ENCODE data around the gene SLC38A8. TPM values are rescaled to one million over a fixed set of nuclear protein-coding genes. Genes with fewer than 3 reads are reported as not detected.

Gene SLC38A8
- total and polyA plus RNA-seq, 2 donors (not counting 1 experiment from before 2014, with no cell fraction given), result not detected

DNA sequence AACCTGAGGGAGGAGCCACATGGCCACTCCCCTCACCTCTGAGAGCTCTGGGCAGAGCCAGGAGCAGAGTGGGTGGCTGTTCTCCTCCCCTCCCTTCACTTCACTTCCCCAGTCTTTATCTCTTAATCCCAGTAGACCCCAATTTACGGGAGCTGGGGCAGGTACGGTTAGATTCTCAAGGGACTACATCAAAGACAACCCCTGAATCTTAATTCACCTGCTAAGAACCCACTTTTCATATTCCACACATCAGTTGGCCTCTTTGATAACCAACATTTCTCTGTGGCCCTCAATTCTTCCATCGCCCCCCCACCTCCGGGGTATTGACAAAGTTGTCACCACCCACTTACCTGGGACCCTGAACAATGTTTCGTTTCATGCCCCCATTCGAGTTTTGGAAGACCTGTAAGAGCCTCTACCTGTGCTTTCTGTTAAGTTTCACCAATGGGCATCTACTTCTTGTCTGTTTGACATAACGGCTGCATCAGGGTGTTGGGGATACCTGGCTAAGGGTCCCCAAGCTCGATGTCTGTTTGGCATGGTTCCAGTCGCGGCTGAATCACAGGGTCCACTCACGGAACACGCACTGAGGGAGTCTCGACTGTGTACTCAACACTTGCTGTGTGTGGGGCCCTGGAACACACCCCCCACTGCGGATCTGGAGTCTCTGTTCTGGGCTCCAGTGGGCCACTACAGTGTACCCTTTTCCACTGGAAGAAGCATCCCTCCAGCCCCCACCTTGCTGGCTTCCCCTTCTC lies 27.8 kb downstream of the SLC38A8 start:
- TF ChIP-seq, protein P1, sequence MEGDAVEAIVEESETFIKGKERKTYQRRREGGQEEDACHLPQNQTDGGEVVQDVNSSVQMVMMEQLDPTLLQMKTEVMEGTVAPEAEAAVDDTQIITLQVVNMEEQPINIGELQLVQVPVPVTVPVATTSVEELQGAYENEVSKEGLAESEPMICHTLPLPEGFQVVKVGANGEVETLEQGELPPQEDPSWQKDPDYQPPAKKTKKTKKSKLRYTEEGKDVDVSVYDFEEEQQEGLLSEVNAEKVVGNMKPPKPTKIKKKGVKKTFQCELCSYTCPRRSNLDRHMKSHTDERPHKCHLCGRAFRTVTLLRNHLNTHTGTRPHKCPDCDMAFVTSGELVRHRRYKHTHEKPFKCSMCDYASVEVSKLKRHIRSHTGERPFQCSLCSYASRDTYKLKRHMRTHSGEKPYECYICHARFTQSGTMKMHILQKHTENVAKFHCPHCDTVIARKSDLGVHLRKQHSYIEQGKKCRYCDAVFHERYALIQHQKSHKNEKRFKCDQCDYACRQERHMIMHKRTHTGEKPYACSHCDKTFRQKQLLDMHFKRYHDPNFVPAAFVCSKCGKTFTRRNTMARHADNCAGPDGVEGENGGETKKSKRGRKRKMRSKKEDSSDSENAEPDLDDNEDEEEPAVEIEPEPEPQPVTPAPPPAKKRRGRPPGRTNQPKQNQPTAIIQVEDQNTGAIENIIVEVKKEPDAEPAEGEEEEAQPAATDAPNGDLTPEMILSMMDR (IDR thresholded peaks at IDR 0.05), result no peak
- TF ChIP-seq EZH2 (IDR thresholded peaks at IDR 0.05; ENCODE audit: borderline replicate concordance, insufficient read depth, low read depth, low read length, poor library complexity, severe bottlenecking), result no peak
- H3K4me1 Mint-ChIP-seq, result peaks cover 3% of the 10 kb centered on the region
- ATAC-seq (ENCODE audit: low read depth), result no peak
- CTCF ChIA-PET, result no interaction called here
- Histone ChIP-seq H3K27ac (ENCODE audit: low read length in 2 of 2) (no peak overlapping the region), H3K4me3 (ENCODE audit: control extremely low read depth in 1 of 5, extremely low read depth in 1 of 5, insufficient read depth in 1 of 5, low read depth in 2 of 5, low read length in 4 of 5) (no peak overlapping the region), H4K20me1 (ENCODE audit: control insufficient read depth, insufficient read depth, low read length, poor library complexity, severe bottlenecking) (no peaks in the 10 kb centered on the region), H3K27me3 (replicated peaks in 1 of 4; ENCODE audit: control extremely low read depth in 1 of 4, control insufficient read depth in 3 of 4, insufficient read depth in 4 of 4, low read length in 3 of 4) (no peaks in the 10 kb centered on the region), H3K9ac (ENCODE audit: low read length) (no peak overlapping the region), H3K4me1 (ENCODE audit: control insufficient read depth in 2 of 2, insufficient read depth in 2 of 2, low read length in 2 of 2) (peaks cover 3 to 7% of the 10 kb centered on the region in 2 donors), H3K79me2 (ENCODE audit: control insufficient read depth, insufficient read depth, low read length) (no peaks in the 10 kb centered on the region), H2AFZ (ENCODE audit: insufficient read depth, low read depth, low read length, poor library complexity, severe bottlenecking) (peak overlapping the region; percentile 28), H3K9me3 (ENCODE audit: control extremely low read depth in 1 of 3, control insufficient read depth in 2 of 3, insufficient read depth in 1 of 3, low read length in 2 of 3) (peaks cover 0 to 40% (median 0%) of the 10 kb centered on the region in 3 donors), H3K36me3 (replicated peaks in 1 of 2; ENCODE audit: control extremely low read depth in 1 of 2, control insufficient read depth in 1 of 2, extremely low read depth in 1 of 2, insufficient read depth in 2 of 2, low read length in 1 of 2) (no peaks in the 10 kb centered on the region), H3K4me2 (replicated peaks; ENCODE audit: low read depth, low read length, poor library complexity, severe bottlenecking) (peak overlapping the region; percentile 40)
- no peak for DNase-seq
- H3K27ac Mint-ChIP-seq, result no peak overlapping the region
- H3K27me3 Mint-ChIP-seq, result peaks cover 3% of the 10 kb centered on the region
- intact Hi-C loops (cut with micrococcal nuclease), result no loop called here
- H3K9me3 Mint-ChIP-seq (ENCODE audit: insufficient read depth), result peaks cover 6% of the 10 kb centered on the region
- 81% methylated on average over 13 of the region's 14 CpGs for WGBS (ENCODE audit: insufficient coverage)
- POLR2A ChIA-PET, result no interaction called here
- no peak overlapping the region for H3K4me3 Mint-ChIP-seq

DNA sequence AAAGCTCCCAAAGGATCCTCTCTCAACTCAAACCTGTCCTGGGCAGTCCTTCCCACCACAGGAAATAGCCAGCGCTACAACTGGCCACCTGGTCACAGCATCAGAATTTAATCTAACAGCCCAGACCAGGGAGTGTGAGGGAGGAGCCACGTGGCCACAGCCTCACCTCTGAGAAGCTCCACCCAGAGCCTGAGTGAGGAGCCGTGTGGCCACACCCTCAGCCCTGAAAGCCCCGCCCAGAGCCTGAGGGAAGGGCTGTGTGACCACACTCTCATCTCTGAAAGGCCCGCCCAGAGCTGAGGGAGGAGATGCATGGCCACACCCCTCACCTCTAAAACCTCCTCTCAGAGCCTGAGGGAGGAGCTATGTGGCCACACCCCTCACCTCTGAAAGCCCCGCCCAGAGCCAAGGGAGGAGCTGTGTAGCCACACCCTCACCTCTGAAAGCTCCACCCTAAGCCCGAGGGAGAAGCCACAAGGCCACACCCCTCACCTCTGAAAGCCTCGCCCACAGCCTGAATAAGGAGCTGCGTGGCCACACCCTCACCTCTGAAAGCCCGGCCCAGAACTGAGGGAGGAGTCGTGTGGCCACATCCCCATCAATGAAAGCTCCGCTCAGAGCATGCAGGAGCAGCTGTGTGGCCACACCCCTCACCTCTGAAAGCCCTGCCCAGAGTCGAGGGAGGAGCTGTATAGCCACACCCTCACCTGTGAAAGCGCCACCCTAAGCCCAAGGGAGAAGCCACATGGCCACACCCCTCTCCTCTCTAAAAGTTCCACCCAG lies 28.6 kb downstream of the SLC38A8 start:
- ATAC-seq (ENCODE audit: low read depth), result peak; percentile 68
- TF ChIP-seq, protein P1 (IDR thresholded peaks at IDR 0.05), result no peak
- no peak for TF ChIP-seq EZH2 (IDR thresholded peaks at IDR 0.05; ENCODE audit: borderline replicate concordance, insufficient read depth, low read depth, low read length, poor library complexity, severe bottlenecking)
- intact Hi-C loops (cut with micrococcal nuclease), result no loop called here

More for the DNA sequence above, 28.6 kb downstream of the SLC38A8 start:
- WGBS (ENCODE audit: insufficient coverage), result 13% methylated on average over 13 of the region's 14 CpGs
- ChIA-PET POLR2A (no interaction called here), CTCF (no interaction called here)
- no peaks in the 10 kb centered on the region for H3K36me3 ChIP-seq (replicated peaks in 1 of 2; ENCODE audit: control extremely low read depth in 1 of 2, control insufficient read depth in 1 of 2, extremely low read depth in 1 of 2, insufficient read depth in 2 of 2, low read length in 1 of 2)
- no peak overlapping the region for H3K4me3 ChIP-seq (ENCODE audit: control extremely low read depth in 1 of 5, extremely low read depth in 1 of 5, insufficient read depth in 1 of 5, low read depth in 2 of 5, low read length in 4 of 5)
- Mint-ChIP-seq H3K4me1 (peaks cover 3% of the 10 kb centered on the region), H3K4me3 (no peak overlapping the region), H3K27me3 (peaks cover 6% of the 10 kb centered on the region), H3K27ac (no peak overlapping the region), H3K9me3 (ENCODE audit: insufficient read depth) (peaks cover 3% of the 10 kb centered on the region)
- H3K27ac ChIP-seq (ENCODE audit: low read length in 2 of 2), result no peak overlapping the region
- peaks cover 3 to 7% of the 10 kb centered on the region in 2 donors for H3K4me1 ChIP-seq (ENCODE audit: control insufficient read depth in 2 of 2, insufficient read depth in 2 of 2, low read length in 2 of 2)
- H3K27me3 ChIP-seq (replicated peaks in 1 of 4; ENCODE audit: control extremely low read depth in 1 of 4, control insufficient read depth in 3 of 4, insufficient read depth in 4 of 4, low read length in 3 of 4), result no peaks in the 10 kb centered on the region
- no peaks in the 10 kb centered on the region for H4K20me1 ChIP-seq (ENCODE audit: control insufficient read depth, insufficient read depth, low read length, poor library complexity, severe bottlenecking)
- H3K9ac ChIP-seq (ENCODE audit: low read length), result no peak overlapping the region
- peak; percentile 62 for DNase-seq
- H3K9me3 ChIP-seq (ENCODE audit: control extremely low read depth in 1 of 3, control insufficient read depth in 2 of 3, insufficient read depth in 1 of 3, low read length in 2 of 3), result peaks cover 0 to 36% (median 0%) of the 10 kb centered on the region in 3 donors
- no peaks in the 10 kb centered on the region for H3K79me2 ChIP-seq (ENCODE audit: control insufficient read depth, insufficient read depth, low read length)
- peak overlapping the region; percentile 40 for H3K4me2 ChIP-seq (replicated peaks; ENCODE audit: low read depth, low read length, poor library complexity, severe bottlenecking)
- peak overlapping the region; percentile 28 for H2AFZ ChIP-seq (ENCODE audit: insufficient read depth, low read depth, low read length, poor library complexity, severe bottlenecking)
